AG10803 (cell line): Measurements from ENCODE around the gene TBCD.
A peak's percentile ranks its signal among the peaks of the same experiment; 100 is the strongest.
"Not testable (repeated sequence)": the region's sequence is repeated elsewhere in the genome, so short reads cannot be mapped to it uniquely, and the experiment has no call there.

Source experiments
- DNase-seq: peaks from one replicate; pipeline ENCODE4 v3.0.0; 2010; ENCODE audit warnings: low read depth
- H3K4me3 ChIP-seq: 2 replicates; pipeline ENCODE4 v1.5.1; 2011; ENCODE audit warnings: mild to moderate bottlenecking, low read length, control low read depth
- CTCF ChIP-seq: conservative IDR thresholded peaks from 2 replicates; pipeline ENCODE4 v1.5.1; 2011; ENCODE audit warnings: mild to moderate bottlenecking, low read length, control low read depth, inconsistent platforms

The TBCD gene

GRCh38 chr17:82782657-82783207, 30.9 kb downstream of the TBCD start:
- DNase-seq = no peak
- TF ChIP-seq CTCF = no peak

GRCh38 chr17:82783498-82783897, 31.6 kb downstream of the TBCD start:
- DNase-seq = no peak
- no peak overlapping the region for H3K4me3 ChIP-seq
- TF ChIP-seq CTCF = no peak

More at GRCh38 chr17:82782657-82783207, 30.9 kb downstream of the TBCD start:
- H3K4me3 ChIP-seq = no peak overlapping the region

- DNase-seq, H3K4me3 ChIP-seq: not testable (repeated sequence)
These were observed 33.7 kb downstream of the TBCD start for GRCh38 chr17:82785581-82785980.

- DNase-seq = no peak
- no peak for TF ChIP-seq CTCF
- H3K4me3 ChIP-seq = no peak overlapping the region
These were observed 34.6 kb downstream of the TBCD start for GRCh38 chr17:82786427-82786826.

- peak overlapping the region; percentile 26; the same call in 1 of the 2 replicates for H3K4me3 ChIP-seq
- TF ChIP-seq CTCF = no peak
- DNase-seq = peak; percentile 93
These were observed 35.4 kb downstream of the TBCD start for GRCh38 chr17:82787081-82787848.

- TF ChIP-seq CTCF = no peak
- DNase-seq = no peak
- H3K4me3 ChIP-seq = no peak overlapping the region
These were observed 36.5 kb downstream of the TBCD start for GRCh38 chr17:82788206-82789001.

- H3K4me3 ChIP-seq = no peak overlapping the region
- TF ChIP-seq CTCF = no peak
- no peak for DNase-seq
These were observed 37.3 kb downstream of the TBCD start for GRCh38 chr17:82789051-82789592.
